Measurements from ENCODE around the gene PAM.

The PAM gene

GRCh38 chr5:102800427-102800826 lies 45.3 kb downstream of the PAM start:
- Histone ChIP-seq H3K27me3 (replicated peaks; ENCODE audit: insufficient read depth, low read length) (no peaks in the 10 kb centered on the region), H3F3A (ENCODE audit: insufficient read depth, low read length) (no peaks in the 10 kb centered on the region), H3K79me2 (ENCODE audit: low read length) (no peaks in the 10 kb centered on the region), H3K4me1 (ENCODE audit: low read length) (no peaks in the 10 kb centered on the region), H3K9ac (ENCODE audit: low read length) (no peak overlapping the region), H3K9me3 (replicated peaks; ENCODE audit: insufficient read depth, low read length) (no peaks in the 10 kb centered on the region), H4K20me1 (ENCODE audit: insufficient read depth, low read length) (no peaks in the 10 kb centered on the region), H2AFZ (ENCODE audit: low read length) (no peak overlapping the region), H3K4me2 (ENCODE audit: low read depth, low read length) (no peak overlapping the region), H3K4me3 (ENCODE audit: low read length) (no peak overlapping the region), H3K9me2 (replicated peaks; ENCODE audit: insufficient read depth, low read length) (no peaks in the 10 kb centered on the region), H3K27ac (ENCODE audit: low read length) (no peak overlapping the region), H3K36me3 (replicated peaks; ENCODE audit: insufficient read depth, low read length) (no peaks in the 10 kb centered on the region)
- TF ChIP-seq EZH2 (optimal IDR thresholded peaks at IDR 0.05; ENCODE audit: low read depth, low read length), result no peak
- TF ChIP-seq, protein P1, sequence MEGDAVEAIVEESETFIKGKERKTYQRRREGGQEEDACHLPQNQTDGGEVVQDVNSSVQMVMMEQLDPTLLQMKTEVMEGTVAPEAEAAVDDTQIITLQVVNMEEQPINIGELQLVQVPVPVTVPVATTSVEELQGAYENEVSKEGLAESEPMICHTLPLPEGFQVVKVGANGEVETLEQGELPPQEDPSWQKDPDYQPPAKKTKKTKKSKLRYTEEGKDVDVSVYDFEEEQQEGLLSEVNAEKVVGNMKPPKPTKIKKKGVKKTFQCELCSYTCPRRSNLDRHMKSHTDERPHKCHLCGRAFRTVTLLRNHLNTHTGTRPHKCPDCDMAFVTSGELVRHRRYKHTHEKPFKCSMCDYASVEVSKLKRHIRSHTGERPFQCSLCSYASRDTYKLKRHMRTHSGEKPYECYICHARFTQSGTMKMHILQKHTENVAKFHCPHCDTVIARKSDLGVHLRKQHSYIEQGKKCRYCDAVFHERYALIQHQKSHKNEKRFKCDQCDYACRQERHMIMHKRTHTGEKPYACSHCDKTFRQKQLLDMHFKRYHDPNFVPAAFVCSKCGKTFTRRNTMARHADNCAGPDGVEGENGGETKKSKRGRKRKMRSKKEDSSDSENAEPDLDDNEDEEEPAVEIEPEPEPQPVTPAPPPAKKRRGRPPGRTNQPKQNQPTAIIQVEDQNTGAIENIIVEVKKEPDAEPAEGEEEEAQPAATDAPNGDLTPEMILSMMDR (IDR thresholded peaks at IDR 0.05; ENCODE audit: low read length), result no peak
- TF ChIP-seq EZH2phosphoT487 (IDR thresholded peaks at IDR 0.05; ENCODE audit: low read length), result no peak
- no peak for DNase-seq

- no peak for DNase-seq
- no peak overlapping the region for H3K4me3 ChIP-seq (ENCODE audit: low read length)
- H3K4me2 ChIP-seq (ENCODE audit: low read depth, low read length), result no peak overlapping the region
These were observed 46.3 kb downstream of the PAM start for GRCh38 chr5:102801371-102801770.

DNA sequence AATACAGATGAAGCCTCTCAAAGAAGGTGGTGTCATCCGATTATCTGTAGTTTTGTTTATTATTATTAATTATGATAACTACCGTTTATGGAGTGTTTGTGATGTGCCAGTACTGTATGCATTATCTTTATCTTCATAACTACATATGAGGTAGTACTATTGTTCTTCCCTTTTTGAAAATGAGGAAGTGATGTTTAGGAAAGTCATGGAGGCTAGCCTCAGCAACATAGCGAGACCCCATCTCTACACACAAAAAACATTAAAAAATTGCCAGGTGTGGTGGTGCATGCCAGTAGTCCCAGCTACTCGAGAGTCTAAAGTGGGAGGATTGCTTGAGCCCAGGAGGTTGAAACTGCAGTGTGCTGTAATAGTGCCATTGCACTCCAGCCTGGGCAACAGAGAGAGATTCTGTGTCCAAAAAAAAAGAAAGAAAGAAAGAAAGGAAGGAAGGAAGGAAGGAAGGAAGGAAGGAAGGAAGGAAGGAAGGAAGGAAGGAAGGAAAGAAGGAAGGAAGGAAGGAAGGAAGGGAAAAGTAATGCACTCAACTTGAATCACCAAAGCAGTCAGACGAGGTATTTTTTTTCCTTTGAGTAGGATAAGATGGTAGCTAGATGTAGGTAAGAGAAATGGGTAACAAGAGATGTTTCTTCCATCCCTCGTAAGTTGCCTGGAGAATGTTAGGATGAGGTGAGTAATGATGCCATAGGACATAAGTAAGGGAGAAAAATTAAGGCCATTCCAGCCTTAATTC lies 47.8 kb downstream of the PAM start:
- no peaks in the 10 kb centered on the region for H3K36me3 ChIP-seq (replicated peaks; ENCODE audit: insufficient read depth, low read length)
- no peaks in the 10 kb centered on the region for H3K4me1 ChIP-seq (ENCODE audit: low read length)
- no peaks in the 10 kb centered on the region for H3F3A ChIP-seq (ENCODE audit: insufficient read depth, low read length)
- H3K9ac ChIP-seq (ENCODE audit: low read length), result no peak overlapping the region
- no peak overlapping the region for H3K27ac ChIP-seq (ENCODE audit: low read length)
- H2AFZ ChIP-seq (ENCODE audit: low read length), result no peak overlapping the region
- no peaks in the 10 kb centered on the region for H3K9me3 ChIP-seq (replicated peaks; ENCODE audit: insufficient read depth, low read length)
- no peak overlapping the region for H3K4me2 ChIP-seq (ENCODE audit: low read depth, low read length)
- no peaks in the 10 kb centered on the region for H3K9me2 ChIP-seq (replicated peaks; ENCODE audit: insufficient read depth, low read length)
- no peaks in the 10 kb centered on the region for H4K20me1 ChIP-seq (ENCODE audit: insufficient read depth, low read length)
- H3K27me3 ChIP-seq (replicated peaks; ENCODE audit: insufficient read depth, low read length), result no peaks in the 10 kb centered on the region
- no peaks in the 10 kb centered on the region for H3K79me2 ChIP-seq (ENCODE audit: low read length)
- no peak overlapping the region for H3K4me3 ChIP-seq (ENCODE audit: low read length)
- DNase-seq, result no peak
- TF ChIP-seq EZH2 (optimal IDR thresholded peaks at IDR 0.05; ENCODE audit: low read depth, low read length) (no peak), EZH2phosphoT487 (IDR thresholded peaks at IDR 0.05; ENCODE audit: low read length) (no peak)
- TF ChIP-seq, protein P1 (IDR thresholded peaks at IDR 0.05; ENCODE audit: low read length), result no peak

More at GRCh38 chr5:102801371-102801770, 46.3 kb downstream of the PAM start:
- Histone ChIP-seq H3F3A (ENCODE audit: insufficient read depth, low read length) (no peaks in the 10 kb centered on the region), H2AFZ (ENCODE audit: low read length) (no peak overlapping the region), H3K36me3 (replicated peaks; ENCODE audit: insufficient read depth, low read length) (no peaks in the 10 kb centered on the region), H3K27me3 (replicated peaks; ENCODE audit: insufficient read depth, low read length) (no peaks in the 10 kb centered on the region), H3K27ac (ENCODE audit: low read length) (no peak overlapping the region), H3K9me3 (replicated peaks; ENCODE audit: insufficient read depth, low read length) (no peaks in the 10 kb centered on the region), H3K9ac (ENCODE audit: low read length) (no peak overlapping the region), H3K4me1 (ENCODE audit: low read length) (no peaks in the 10 kb centered on the region), H3K79me2 (ENCODE audit: low read length) (no peaks in the 10 kb centered on the region), H3K9me2 (replicated peaks; ENCODE audit: insufficient read depth, low read length) (no peaks in the 10 kb centered on the region), H4K20me1 (ENCODE audit: insufficient read depth, low read length) (no peaks in the 10 kb centered on the region)
- TF ChIP-seq EZH2phosphoT487 (IDR thresholded peaks at IDR 0.05; ENCODE audit: low read length), result no peak
- TF ChIP-seq EZH2 (optimal IDR thresholded peaks at IDR 0.05; ENCODE audit: low read depth, low read length), result no peak
- TF ChIP-seq, protein P1 (IDR thresholded peaks at IDR 0.05; ENCODE audit: low read length), result no peak

Data from MM.1S (cell line).